C1 segment of cervical spinal cord (tissue), 14 donors: ENCODE measurements around the gene MTUS2.

Experiments used
- DNase-seq, 14 donors: peaks; one replicate each; lab custom pipeline; 2025; lab: John Stamatoyannopoulos, UW

MTUS2 gene

GRCh38 chr13:29543230-29544215 is 723.4 kb downstream of the MTUS2 start:
- peak in 1 of 14 donors; percentile 23 for DNase-seq

- no peak for DNase-seq
These were observed 725.8 kb downstream of the MTUS2 start for GRCh38 chr13:29545988-29546387.

DNA sequence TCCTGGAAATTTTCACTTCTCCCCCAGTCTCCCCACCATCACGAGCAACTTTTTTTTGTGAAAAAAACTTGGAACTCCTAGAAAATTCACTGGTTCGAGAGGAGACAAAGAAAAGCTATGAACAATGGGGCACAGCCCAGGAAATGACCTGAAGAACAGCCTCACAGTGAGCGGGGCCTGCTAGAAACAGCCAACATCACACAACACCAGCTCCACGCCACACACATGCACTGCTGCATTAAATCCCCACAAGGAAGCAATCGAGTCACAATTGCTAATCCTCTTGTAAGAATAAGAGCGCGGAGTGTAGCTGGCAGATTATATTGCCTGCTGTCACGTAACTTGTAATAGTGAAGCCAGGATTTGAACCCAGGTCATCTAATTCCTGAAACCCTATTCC is 726.5 kb downstream of the MTUS2 start:
- no peak for DNase-seq

GRCh38 chr13:29547153-29547552 is 727.0 kb downstream of the MTUS2 start:
- no peak for DNase-seq

- DNase-seq = no peak
These were observed 728.6 kb downstream of the MTUS2 start for GRCh38 chr13:29548722-29549121.

GRCh38 chr13:29550430-29550988 is 730.4 kb downstream of the MTUS2 start:
- no peak for DNase-seq

DNA sequence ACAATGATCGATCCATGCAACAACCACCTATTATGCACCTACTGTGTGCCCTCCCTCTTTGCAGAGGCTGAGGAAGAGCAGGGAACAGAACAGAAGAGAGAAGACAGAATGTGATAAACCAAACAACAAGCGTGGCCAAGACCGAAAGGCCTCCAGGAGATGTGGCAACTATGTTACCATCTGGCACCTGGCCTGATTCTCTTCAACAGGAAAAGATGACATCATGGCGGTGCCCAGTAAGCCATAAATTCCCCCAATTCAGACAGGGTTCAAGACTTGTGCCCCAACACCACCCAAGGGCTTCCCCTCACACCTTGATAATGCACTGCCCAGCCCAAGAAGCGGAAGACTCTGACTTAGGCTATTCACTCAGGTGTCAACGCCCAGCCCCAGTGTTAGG is 731.1 kb downstream of the MTUS2 start:
- DNase-seq = no peak
